Measurements from ENCODE around the gene VCL.

Gene VCL

GRCh38 chr10:73974309-73974946, 23.5 kb upstream of the VCL start:
- no peak for TF ChIP-seq CTCF (IDR thresholded peaks at IDR 0.05; ENCODE audit: low read depth, low read length)
- DNase-seq (ENCODE audit: extremely low read depth, low read depth) = no peak

- no peak for DNase-seq (ENCODE audit: extremely low read depth, low read depth)
- no peak for TF ChIP-seq CTCF (IDR thresholded peaks at IDR 0.05; ENCODE audit: low read depth, low read length)
Measured at GRCh38 chr10:73975388-73975787, 22.5 kb upstream of the VCL start.

- no peak for TF ChIP-seq CTCF (IDR thresholded peaks at IDR 0.05; ENCODE audit: low read depth, low read length)
- DNase-seq (ENCODE audit: extremely low read depth, low read depth) = no peak
Measured at GRCh38 chr10:73979141-73979808, 18.6 kb upstream of the VCL start.

GRCh38 chr10:73979809-73980433, 18.0 kb upstream of the VCL start:
- no peak for DNase-seq (ENCODE audit: extremely low read depth, low read depth)
- no peak for TF ChIP-seq CTCF (IDR thresholded peaks at IDR 0.05; ENCODE audit: low read depth, low read length)

GRCh38 chr10:73981812-73982211, 16.1 kb upstream of the VCL start:
- no peak for TF ChIP-seq CTCF (IDR thresholded peaks at IDR 0.05; ENCODE audit: low read depth, low read length)
- no peak for DNase-seq (ENCODE audit: extremely low read depth, low read depth)

- no peak for DNase-seq (ENCODE audit: extremely low read depth, low read depth)
- no peak for TF ChIP-seq CTCF (IDR thresholded peaks at IDR 0.05; ENCODE audit: low read depth, low read length)
Measured at GRCh38 chr10:73983096-73984047, 14.5 kb upstream of the VCL start.
